ENCODE data around the gene EDN2. TPM values are rescaled to one million over a fixed set of nuclear protein-coding genes. Genes with fewer than 3 reads are reported as not detected.

EDN2 gene
- total RNA-seq, 1 donor from 2014 or later: not detected

- Histone ChIP-seq H3K36me3 (ENCODE audit: control insufficient read depth, insufficient read depth, low read length) (no peaks in the 10 kb centered on the region), H3K4me3 (ENCODE audit: low read depth, low read length) (no peak overlapping the region), H3K27me3 (ENCODE audit: control insufficient read depth, insufficient read depth, low read length) (no peaks in the 10 kb centered on the region)
- TF ChIP-seq CTCF (IDR thresholded peaks at IDR 0.05; ENCODE audit: insufficient read depth, low read length, poor library complexity, severe bottlenecking): no peak
- no peak for DNase-seq (ENCODE audit: low read depth)
Observed at GRCh38 chr1:41500378-41500777, 15.9 kb upstream of the EDN2 start.

DNA sequence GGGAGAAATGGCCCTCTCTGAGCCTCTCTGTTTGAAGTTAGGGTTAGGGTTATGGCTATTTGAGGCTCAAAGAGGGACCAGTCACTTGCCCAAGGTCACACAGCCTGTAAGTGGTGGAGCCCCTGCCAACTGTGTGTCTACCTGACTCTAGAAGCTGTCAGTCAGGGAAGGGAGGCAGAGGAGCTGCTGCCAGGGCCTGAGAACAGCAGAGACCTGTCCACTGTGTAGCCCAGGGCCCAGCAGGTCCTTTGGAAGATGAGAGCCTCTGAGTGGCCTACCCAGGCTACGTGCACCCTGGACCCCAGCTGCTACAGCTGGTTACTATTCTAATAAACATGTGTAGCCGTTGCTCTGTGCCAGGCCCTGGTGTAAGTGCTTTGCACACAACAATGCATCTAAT is 15.1 kb upstream of the EDN2 start:
- TF ChIP-seq CTCF (IDR thresholded peaks at IDR 0.05; ENCODE audit: insufficient read depth, low read length, poor library complexity, severe bottlenecking): no peak

GRCh38 chr1:41498804-41499203 is 14.3 kb upstream of the EDN2 start:
- DNase-seq (ENCODE audit: low read depth): no peak

More for the DNA sequence above, 15.1 kb upstream of the EDN2 start:
- Histone ChIP-seq H3K27me3 (ENCODE audit: control insufficient read depth, insufficient read depth, low read length) (no peaks in the 10 kb centered on the region), H3K36me3 (ENCODE audit: control insufficient read depth, insufficient read depth, low read length) (no peaks in the 10 kb centered on the region), H3K4me3 (ENCODE audit: low read depth, low read length) (no peak overlapping the region)
- no peak for DNase-seq (ENCODE audit: low read depth)

GRCh38 chr1:41498391-41498790 is 13.9 kb upstream of the EDN2 start:
- no peak overlapping the region for H3K4me3 ChIP-seq (ENCODE audit: low read depth, low read length)
- no peak for DNase-seq (ENCODE audit: low read depth)

More at GRCh38 chr1:41498804-41499203, 14.3 kb upstream of the EDN2 start:
- TF ChIP-seq CTCF (IDR thresholded peaks at IDR 0.05; ENCODE audit: insufficient read depth, low read length, poor library complexity, severe bottlenecking): no peak
- no peak overlapping the region for H3K4me3 ChIP-seq (ENCODE audit: low read depth, low read length)
- H3K36me3 ChIP-seq (ENCODE audit: control insufficient read depth, insufficient read depth, low read length): no peaks in the 10 kb centered on the region
- no peaks in the 10 kb centered on the region for H3K27me3 ChIP-seq (ENCODE audit: control insufficient read depth, insufficient read depth, low read length)

DNA sequence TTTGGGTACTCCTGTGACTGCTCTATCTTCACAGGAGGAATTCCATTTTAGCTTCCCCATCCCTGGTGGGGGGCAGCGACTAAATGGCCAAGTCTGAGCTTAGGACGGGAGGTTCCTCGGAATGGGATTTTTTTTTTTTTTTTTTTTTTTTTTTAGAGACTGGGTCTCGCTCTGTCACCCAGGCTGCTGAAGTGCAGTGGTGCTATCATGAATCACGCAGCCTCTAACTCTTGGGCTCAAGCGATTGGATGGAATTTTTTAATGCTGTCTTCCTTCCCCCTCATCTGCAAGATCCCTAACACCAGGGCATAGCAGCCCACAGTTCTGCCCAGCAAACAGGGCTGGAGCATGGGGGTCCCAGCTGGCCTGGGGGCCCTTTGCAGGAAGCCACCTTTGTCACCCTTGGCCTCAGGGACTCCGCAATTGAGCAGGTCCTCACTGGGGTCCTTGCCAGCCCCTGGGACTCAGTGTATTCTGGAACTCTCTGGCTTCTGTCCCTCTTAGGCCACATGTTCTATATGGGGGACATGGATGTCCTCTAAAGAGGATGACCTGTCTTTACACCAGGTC is 13.1 kb upstream of the EDN2 start:
- no peak for DNase-seq (ENCODE audit: low read depth)
- Histone ChIP-seq H3K27me3 (ENCODE audit: control insufficient read depth, insufficient read depth, low read length) (no peaks in the 10 kb centered on the region), H3K4me3 (ENCODE audit: low read depth, low read length) (no peak overlapping the region), H3K36me3 (ENCODE audit: control insufficient read depth, insufficient read depth, low read length) (no peaks in the 10 kb centered on the region)
- no peak for TF ChIP-seq CTCF (IDR thresholded peaks at IDR 0.05; ENCODE audit: insufficient read depth, low read length, poor library complexity, severe bottlenecking)

More at GRCh38 chr1:41498391-41498790, 13.9 kb upstream of the EDN2 start:
- Histone ChIP-seq H3K36me3 (ENCODE audit: control insufficient read depth, insufficient read depth, low read length) (no peaks in the 10 kb centered on the region), H3K27me3 (ENCODE audit: control insufficient read depth, insufficient read depth, low read length) (no peaks in the 10 kb centered on the region)
- no peak for TF ChIP-seq CTCF (IDR thresholded peaks at IDR 0.05; ENCODE audit: insufficient read depth, low read length, poor library complexity, severe bottlenecking)

- Histone ChIP-seq H3K27me3 (ENCODE audit: control insufficient read depth, insufficient read depth, low read length) (no peaks in the 10 kb centered on the region), H3K4me3 (ENCODE audit: low read depth, low read length) (no peak overlapping the region), H3K36me3 (ENCODE audit: control insufficient read depth, insufficient read depth, low read length) (no peaks in the 10 kb centered on the region)
- no peak for DNase-seq (ENCODE audit: low read depth)
- no peak for TF ChIP-seq CTCF (IDR thresholded peaks at IDR 0.05; ENCODE audit: insufficient read depth, low read length, poor library complexity, severe bottlenecking)
Observed at GRCh38 chr1:41497056-41497440, 12.6 kb upstream of the EDN2 start.

All from kidney epithelial cell (primary cell).